ENCODE data around the gene DEFB124.
"Not testable (repeated sequence)": the region's sequence is repeated elsewhere in the genome, so short reads cannot be mapped to it uniquely, and the experiment has no call there.

DEFB124 gene

GRCh38 chr20:31489152-31489551, 14.2 kb upstream of the DEFB124 start:
- no peak for DNase-seq (ENCODE audit: low read depth, low spot score)

- DNase-seq (ENCODE audit: low read depth, low spot score) = no peak
These were observed 13.2 kb upstream of the DEFB124 start for GRCh38 chr20:31488115-31488514.

- no peak for DNase-seq (ENCODE audit: low read depth, low spot score)
These were observed 10.8 kb upstream of the DEFB124 start for GRCh38 chr20:31485450-31486339.

- DNase-seq (ENCODE audit: low read depth, low spot score) = no peak
These were observed 9.1 kb upstream of the DEFB124 start for GRCh38 chr20:31484001-31484400.

GRCh38 chr20:31476643-31477215, 1.8 kb upstream of the DEFB124 start:
- DNase-seq (ENCODE audit: low read depth, low spot score) = no peak

GRCh38 chr20:31476294-31476585, 1.3 kb upstream of the DEFB124 start:
- DNase-seq (ENCODE audit: low read depth, low spot score) = no peak

GRCh38 chr20:31475472-31476293, 756 bp upstream of the DEFB124 start:
- DNase-seq (ENCODE audit: low read depth, low spot score) = no peak

- DNase-seq (ENCODE audit: low read depth, low spot score) = no peak
These were observed 860 bp downstream of the DEFB124 start for GRCh38 chr20:31474097-31474436.

- no peak for DNase-seq (ENCODE audit: low read depth, low spot score)
These were observed 1.4 kb downstream of the DEFB124 start for GRCh38 chr20:31473331-31474096.

- no peak for DNase-seq (ENCODE audit: low read depth, low spot score)
These were observed 2.3 kb downstream of the DEFB124 start for GRCh38 chr20:31472395-31473330.

GRCh38 chr20:31470946-31471345, 4.0 kb downstream of the DEFB124 start:
- DNase-seq (ENCODE audit: low read depth, low spot score) = not testable (repeated sequence)

- DNase-seq (ENCODE audit: low read depth, low spot score) = no peak
These were observed 20.6 kb downstream of the DEFB124 start for GRCh38 chr20:31454361-31454760.

GRCh38 chr20:31452575-31452974, 22.4 kb downstream of the DEFB124 start:
- DNase-seq (ENCODE audit: low read depth, low spot score) = no peak

- no peak for DNase-seq (ENCODE audit: low read depth, low spot score)
These were observed 25.2 kb downstream of the DEFB124 start for GRCh38 chr20:31449511-31450414.

- DNase-seq (ENCODE audit: low read depth, low spot score) = no peak
These were observed 28.7 kb downstream of the DEFB124 start for GRCh38 chr20:31446084-31446819.

GRCh38 chr20:31440012-31440659, 34.8 kb downstream of the DEFB124 start, which contains the start of gene DEFB123:
Gene DEFB123 (plus strand): TSS chr20:31440632. CDS start chr20:31440699, 67 bp downstream.
- no peak for DNase-seq (ENCODE audit: low read depth, low spot score)

GRCh38 chr20:31430568-31431115, 44.3 kb downstream of the DEFB124 start:
- no peak for DNase-seq (ENCODE audit: low read depth, low spot score)

- not testable (repeated sequence) for DNase-seq (ENCODE audit: low read depth, low spot score)
These were observed 47.4 kb downstream of the DEFB124 start for GRCh38 chr20:31427576-31427975.
